IMR-90 (cell line): ENCODE data around the gene MRTFB. TPM values are rescaled to one million over a fixed set of nuclear protein-coding genes. Genes with fewer than 3 reads are reported as not detected.

ENCODE experiments used
- ATAC-seq: fragments of 200-7000 bp; cut with Tn5 transposase; 2 replicates; pipeline ENCODE4 v1.9.1; 2020; ENCODE audit warnings: low read depth, mild to moderate bottlenecking, moderate library complexity
- BruUV-seq: library from RNA; stranded (reverse); fragments of 400-500 nt; replicated peaks from 2 replicates; lab custom pipeline; 2021; lab: Mats Ljungman, UMichigan
- CTCF ChIA-PET: fragments of 300-600 bp; formaldehyde crosslinking; extraction: SDS; loops from one replicate; lab custom pipeline; 2021; ENCODE audit warnings: antibody characterized with exemption; lab: Yijun Ruan, JAX
- POLR2A ChIA-PET: fragments of 300-600 bp; sonication (Branson Sonifier 250); formaldehyde crosslinking; loops from one replicate; lab custom pipeline; 2022; ENCODE audit warnings: antibody characterized with exemption; ENCODE audit not compliant: unreplicated experiment; lab: Charles Lee
- DNase-seq: peaks from one replicate; pipeline ENCODE4 v3.0.0; 2013
- H2AFZ ChIP-seq: replicated peaks from 2 replicates; pipeline ENCODE3; 2013; ENCODE audit warnings: low read length, mild to moderate bottlenecking; ENCODE audit not compliant: poor library complexity
- H2AK5ac ChIP-seq: 2 replicates; pipeline ENCODE4 v1.6.1; 2013; ENCODE audit warnings: low read depth, low read length, inconsistent platforms
- H2AK9ac ChIP-seq: replicated peaks from 2 replicates; pipeline ENCODE3; 2013; ENCODE audit warnings: mild to moderate bottlenecking, low read depth, low read length, moderate library complexity; ENCODE audit not compliant: poor library complexity
- H2BK120ac ChIP-seq: 2 replicates; pipeline ENCODE4 v1.6.1; 2013; ENCODE audit warnings: low read depth, low read length, inconsistent platforms
- H2BK15ac ChIP-seq: 3 replicates; pipeline ENCODE4 v1.6.1; 2013; ENCODE audit warnings: low read depth, low read length, inconsistent platforms
- H2BK20ac ChIP-seq: 2 replicates; pipeline ENCODE4 v1.6.1; 2013; ENCODE audit warnings: low read depth, mild to moderate bottlenecking, inconsistent platforms, low read length, moderate library complexity
- H2BK5ac ChIP-seq: 2 replicates; pipeline ENCODE4 v1.6.1; 2013; ENCODE audit warnings: mild to moderate bottlenecking, low read depth, low read length, inconsistent platforms; ENCODE audit not compliant: poor library complexity, severe bottlenecking
- H3K14ac ChIP-seq: replicated peaks from 2 replicates; pipeline ENCODE4 v1.6.1; 2013; ENCODE audit warnings: low read depth, low read length, inconsistent platforms
- H3K18ac ChIP-seq: 2 replicates; pipeline ENCODE4 v1.6.1; 2013; ENCODE audit warnings: low read depth, low read length, control low read depth
- H3K23ac ChIP-seq: 2 replicates; pipeline ENCODE4 v1.6.1; 2013; ENCODE audit warnings: low read depth, low read length, inconsistent platforms
- H3K27ac ChIP-seq: 2 replicates; pipeline ENCODE4 v1.5.1; 2013; ENCODE audit warnings: mild to moderate bottlenecking, control low read depth, low read length; ENCODE audit not compliant: insufficient read depth
- H3K27me3 ChIP-seq: 2 replicates; pipeline ENCODE4 v1.6.1; 2013; ENCODE audit warnings: low read length; ENCODE audit not compliant: control insufficient read depth, insufficient read depth
- H3K36me3 ChIP-seq: 2 replicates; pipeline ENCODE4 v1.6.1; 2013; ENCODE audit warnings: low read length, mixed read lengths; ENCODE audit not compliant: control insufficient read depth, insufficient read depth
- H3K4ac ChIP-seq: 2 replicates; pipeline ENCODE4 v1.6.1; 2013; ENCODE audit warnings: low read depth, low read length, inconsistent platforms
- H3K4me1 ChIP-seq: 2 replicates; pipeline ENCODE4 v1.6.1; 2013; ENCODE audit warnings: low read length, mixed read lengths; ENCODE audit not compliant: control insufficient read depth, insufficient read depth
- H3K4me2 ChIP-seq: 2 replicates; pipeline ENCODE4 v1.6.1; 2013; ENCODE audit warnings: low read depth, mild to moderate bottlenecking, control low read depth, low read length, moderate library complexity
- H3K4me3 ChIP-seq: 2 replicates; pipeline ENCODE4 v1.5.1; 2013; ENCODE audit warnings: low read depth, mild to moderate bottlenecking, control low read depth, low read length, moderate library complexity; ENCODE audit not compliant: insufficient read depth
- H3K56ac ChIP-seq: 2 replicates; pipeline ENCODE4 v1.6.1; 2013; ENCODE audit warnings: low read length, inconsistent platforms; ENCODE audit not compliant: insufficient read depth; ENCODE audit errors: extremely low read depth
- H3K79me1 ChIP-seq, 2 experiments: 2 replicates each; pipeline ENCODE4 v1.6.1; 2013; ENCODE audit warnings: low read length in 2 of 2, inconsistent platforms in 1 of 2, low read depth in 1 of 2
- H3K9ac ChIP-seq: 2 replicates; pipeline ENCODE4 v1.6.1; 2013; ENCODE audit warnings: low read depth, low read length, control low read depth
- H3K9me1 ChIP-seq: 2 replicates; pipeline ENCODE4 v1.6.1; 2013; ENCODE audit warnings: low read length, inconsistent platforms; ENCODE audit not compliant: insufficient read depth
- H3K9me3 ChIP-seq: 2 replicates; pipeline ENCODE4 v1.6.1; 2013; ENCODE audit warnings: low read length; ENCODE audit not compliant: control insufficient read depth, insufficient read depth
- H4K20me1 ChIP-seq: 2 replicates; pipeline ENCODE4 v1.6.1; 2013; ENCODE audit warnings: low read length, inconsistent platforms; ENCODE audit not compliant: insufficient read depth
- H4K5ac ChIP-seq: 2 replicates; pipeline ENCODE4 v1.6.1; 2013; ENCODE audit warnings: mild to moderate bottlenecking, low read depth, low read length, control low read depth
- H4K8ac ChIP-seq, 2 experiments: 2 replicates each; pipeline ENCODE4 v1.6.1; 2013; ENCODE audit warnings: low read depth in 2 of 2, low read length in 2 of 2, control low read depth in 1 of 2, inconsistent platforms in 1 of 2
- H4K91ac ChIP-seq: 2 replicates; pipeline ENCODE4 v1.6.1; 2013; ENCODE audit warnings: low read depth, low read length, inconsistent platforms; ENCODE audit not compliant: insufficient read depth
- BHLHE40 ChIP-seq: fragments of 150-350 bp; IDR thresholded peaks from 2 replicates; pipeline ENCODE4 v1.6.1; 2016; ENCODE audit warnings: mild to moderate bottlenecking, low read depth, low read length
- CEBPB ChIP-seq: IDR thresholded peaks from 2 replicates; pipeline ENCODE4 v1.6.1; 2012; ENCODE audit warnings: low read depth, low read length, improper control_type of control experiment
- CHD1 ChIP-seq: IDR thresholded peaks from 2 replicates; pipeline ENCODE4 v1.6.1; 2012; ENCODE audit warnings: low read depth, low read length, improper control_type of control experiment
- CTCF ChIP-seq: conservative IDR thresholded peaks from 2 replicates; pipeline ENCODE4 v1.5.1; 2012; ENCODE audit warnings: mild to moderate bottlenecking, low read depth, low read length, improper control_type of control experiment
- FOS ChIP-seq: fragments of 150-350 bp; IDR thresholded peaks from 2 replicates; pipeline ENCODE4 v1.6.1; 2016; ENCODE audit warnings: low read depth, low read length
- MAFK ChIP-seq: IDR thresholded peaks from 2 replicates; pipeline ENCODE4 v1.6.1; 2012; ENCODE audit warnings: low read depth, low read length, improper control_type of control experiment
- MAZ ChIP-seq: IDR thresholded peaks from 2 replicates; pipeline ENCODE4 v1.6.1; 2012; ENCODE audit warnings: low read depth, mild to moderate bottlenecking, low read length, improper control_type of control experiment, moderate library complexity, borderline replicate concordance
- MXI1 ChIP-seq: IDR thresholded peaks from 2 replicates; pipeline ENCODE4 v1.6.1; 2012; ENCODE audit warnings: low read depth, mild to moderate bottlenecking, low read length, moderate library complexity, borderline replicate concordance
- NFE2L2 ChIP-seq: fragments of 150-350 bp; IDR thresholded peaks from 2 replicates; pipeline ENCODE4 v1.6.1; 2016; ENCODE audit warnings: low read depth, mild to moderate bottlenecking, low read length
- POLR2A ChIP-seq: IDR thresholded peaks from 2 replicates; pipeline ENCODE4 v1.6.1; 2012; ENCODE audit warnings: mild to moderate bottlenecking, low read depth, low read length
- RAD21 ChIP-seq: IDR thresholded peaks from 2 replicates; pipeline ENCODE4 v1.6.1; 2012; ENCODE audit warnings: low read length, improper control_type of control experiment
- RCOR1 ChIP-seq: IDR thresholded peaks from 2 replicates; pipeline ENCODE4 v1.6.1; 2012; ENCODE audit warnings: mild to moderate bottlenecking, low read length, improper control_type of control experiment; ENCODE audit not compliant: insufficient replicate concordance
- RFX5 ChIP-seq: IDR thresholded peaks from 2 replicates; pipeline ENCODE4 v1.8.0; 2012; ENCODE audit warnings: low read depth, mild to moderate bottlenecking, low read length, moderate library complexity
- SMC3 ChIP-seq: fragments of 150-350 bp; IDR thresholded peaks from 2 replicates; pipeline ENCODE4 v1.6.1; 2016; ENCODE audit warnings: low read depth, mild to moderate bottlenecking, antibody characterized with exemption, low read length, moderate library complexity
- WGBS, 2 experiments: methylation state at CpG; one replicate each; pipeline versions ENCODE4 v1.1.5 to v1.1.7; 2013; ENCODE audit warnings: missing lambda C conversion rate in 2 of 2; ENCODE audit not compliant: insufficient read length in 1 of 2; ENCODE audit errors: extremely low coverage in 2 of 2; 5-methylcytosine and 5-hydroxymethylcytosine counted together
- dilution Hi-C: fragments of 300-500 bp; cut with HindIII; formaldehyde crosslinking; loops from one replicate; pipeline ENCODE4 v1.14.3; 2018; ENCODE audit warnings: low sequenced_read_pairs; ENCODE audit not compliant: unreplicated experiment
- in situ Hi-C: fragments of 300-500 bp; cut with MboI; formaldehyde crosslinking; loops from 3 replicates; pipeline ENCODE4 v1.14.3; 2019; ENCODE audit warnings: low sequenced_read_pairs, inconsistent platforms, mixed read lengths
- intact Hi-C: fragments of 100-400 bp; cut with micrococcal nuclease; formaldehyde crosslinking; loops from 2 replicates; pipeline ENCODE4 v1.10.0; 2022
- polyA plus RNA-seq, 3 experiments: library from polyadenylated mRNA; depleted of rRNA; stranded (reverse); fragments of >200 nt; gene quantifications; 2 replicates each; pipeline ENCODE4 v1.2.3, GENCODE V29; 2012; ENCODE audit warnings: low replicate concordance in 1 of 3
- total RNA-seq: library from RNA; depleted of rRNA; stranded (reverse); fragments of >200 nt; gene quantifications from 2 replicates; pipeline ENCODE4 v1.2.3, GENCODE V29; 2012
- TF ChIP-seq, protein P1 (sequence below): fragments of 150-350 bp; IDR thresholded peaks from 2 replicates; pipeline ENCODE4 v1.6.1; 2017; ENCODE audit warnings: mild to moderate bottlenecking, antibody characterized with exemption, low read length, low read depth
- TF ChIP-seq, protein P2 (sequence below): fragments of 150-350 bp; IDR thresholded peaks from 2 replicates; pipeline ENCODE4 v1.6.1; 2016; ENCODE audit warnings: low read depth, mild to moderate bottlenecking, low read length, moderate library complexity, borderline replicate concordance

Gene MRTFB
- total and polyA plus RNA-seq, 2 of the 4 experiments (the other 2 are of a cell fraction), result 4.4 to 5.4 TPM

DNA sequence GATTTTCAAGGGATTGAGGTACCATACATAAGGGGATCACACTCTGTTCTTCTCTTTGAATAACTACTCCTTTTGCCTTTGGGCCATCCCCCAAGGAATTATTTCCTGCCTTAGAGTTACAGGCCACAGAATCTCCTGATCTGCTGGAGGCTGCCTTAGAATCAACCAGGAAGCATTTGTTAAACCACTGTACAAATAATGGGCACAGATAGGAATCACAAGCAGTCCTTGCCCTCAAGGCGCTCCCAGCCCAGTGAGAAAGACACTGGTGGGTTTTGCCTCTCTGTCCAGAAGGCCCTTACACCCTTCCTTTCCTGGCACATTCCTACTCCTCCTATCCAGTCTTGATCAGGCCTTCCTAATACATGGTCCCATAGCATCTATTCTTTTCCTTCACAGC, 45.9 kb downstream of the MRTFB start:
- Histone ChIP-seq H4K5ac (no peak overlapping the region), H3K4ac (no peak overlapping the region), H3K4me3 (no peak overlapping the region), H3K4me2 (no peak overlapping the region), H2BK20ac (no peak overlapping the region), H3K9ac (no peak overlapping the region), H3K23ac (no peak overlapping the region), H2AK5ac (no peak overlapping the region), H4K20me1 (no peaks in the 10 kb centered on the region), H2BK15ac (no peak overlapping the region), H4K91ac (no peak overlapping the region), H3K27ac (no peak overlapping the region), H3K9me1 (no peaks in the 10 kb centered on the region; the same call in 1 of the 2 replicates), H2AK9ac (no peak overlapping the region), H2BK5ac (no peak overlapping the region), H3K56ac (no peak overlapping the region), H3K9me3 (peaks cover 2% of the 10 kb centered on the region; the same call in 1 of the 2 replicates), H3K14ac (no peak overlapping the region), H4K8ac (no peak overlapping the region), H3K18ac (no peak overlapping the region), H2BK120ac (no peak overlapping the region), H2AFZ (no peak overlapping the region), H3K79me1 (peaks cover 16 to 18% of the 10 kb centered on the region in 2 experiments; a peak in 3 of 4 replicates), H3K36me3 (no peaks in the 10 kb centered on the region), H3K4me1 (no peaks in the 10 kb centered on the region; the same call in 1 of the 2 replicates), H3K27me3 (no peaks in the 10 kb centered on the region)
- ChIA-PET CTCF (no interaction called here), POLR2A (no interaction called here)
- no TSS peak for BruUV-seq
- ATAC-seq, result no peak
- no CpG with 5 or more reads among the region's 1 CpG for WGBS, 2 experiments
- intact Hi-C loops, result no loop called here
- dilution Hi-C loops, result no loop called here
- no peak for DNase-seq
- in situ Hi-C loops, result no loop called here
- TF ChIP-seq RCOR1 (no peak), MXI1 (no peak), CEBPB (no peak), SMC3 (no peak), RAD21 (no peak), CTCF (no peak), BHLHE40 (no peak), FOS (no peak), POLR2A (no peak), MAFK (no peak), CHD1 (no peak), RFX5 (no peak), MAZ (no peak), NFE2L2 (no peak)
- TF ChIP-seq, protein P1, sequence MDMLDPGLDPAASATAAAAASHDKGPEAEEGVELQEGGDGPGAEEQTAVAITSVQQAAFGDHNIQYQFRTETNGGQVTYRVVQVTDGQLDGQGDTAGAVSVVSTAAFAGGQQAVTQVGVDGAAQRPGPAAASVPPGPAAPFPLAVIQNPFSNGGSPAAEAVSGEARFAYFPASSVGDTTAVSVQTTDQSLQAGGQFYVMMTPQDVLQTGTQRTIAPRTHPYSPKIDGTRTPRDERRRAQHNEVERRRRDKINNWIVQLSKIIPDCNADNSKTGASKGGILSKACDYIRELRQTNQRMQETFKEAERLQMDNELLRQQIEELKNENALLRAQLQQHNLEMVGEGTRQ, result no peak
- TF ChIP-seq, protein P2, sequence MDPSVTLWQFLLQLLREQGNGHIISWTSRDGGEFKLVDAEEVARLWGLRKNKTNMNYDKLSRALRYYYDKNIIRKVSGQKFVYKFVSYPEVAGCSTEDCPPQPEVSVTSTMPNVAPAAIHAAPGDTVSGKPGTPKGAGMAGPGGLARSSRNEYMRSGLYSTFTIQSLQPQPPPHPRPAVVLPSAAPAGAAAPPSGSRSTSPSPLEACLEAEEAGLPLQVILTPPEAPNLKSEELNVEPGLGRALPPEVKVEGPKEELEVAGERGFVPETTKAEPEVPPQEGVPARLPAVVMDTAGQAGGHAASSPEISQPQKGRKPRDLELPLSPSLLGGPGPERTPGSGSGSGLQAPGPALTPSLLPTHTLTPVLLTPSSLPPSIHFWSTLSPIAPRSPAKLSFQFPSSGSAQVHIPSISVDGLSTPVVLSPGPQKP, result no peak
